OCI-LY1 (cell line): ENCODE data around the gene SPO11.

Experiments used
- CTCF ChIP-seq: fragments of 200-600 bp; sonication (generic), shearing (Covaris generic); IDR thresholded peaks from 2 replicates; pipeline ENCODE4 v1.5.1; 2017; ENCODE audit warnings: mild to moderate bottlenecking, antibody characterized with exemption, low read length, moderate library complexity, mixed read lengths
- EZH2 ChIP-seq: fragments of 200-600 bp; sonication (generic), shearing (Covaris generic); IDR thresholded peaks from 2 replicates; pipeline ENCODE4 v1.8.0; 2017; ENCODE audit warnings: borderline replicate concordance, mixed run types, mild to moderate bottlenecking, antibody characterized with exemption, low read length, moderate library complexity, mixed read lengths

- TF ChIP-seq CTCF (no peak), EZH2 (no peak)
Observed at GRCh38 chr20:57320358-57320757, 9.2 kb upstream of the SPO11 start.
